Hepatocyte (in vitro differentiated cells): ENCODE data around the gene TXN2. TPM values are rescaled to one million over a fixed set of nuclear protein-coding genes. Genes with fewer than 3 reads are reported as not detected.

Source experiments
- DNase-seq: peaks from one replicate; pipeline ENCODE4 v3.0.0-alpha.2; 2016; ENCODE audit warnings: low spot score
- H2AFZ ChIP-seq: fragments of 200-600 bp; sonication (generic); 2 replicates; pipeline ENCODE4 v1.6.0; 2016; ENCODE audit warnings: antibody characterized with exemption, mild to moderate bottlenecking
- H3K27ac ChIP-seq: fragments of 200-600 bp; sonication (generic); 2 replicates; pipeline ENCODE4 v1.5.1; 2016; ENCODE audit warnings: mild to moderate bottlenecking
- H3K27me3 ChIP-seq: fragments of 200-600 bp; sonication (generic); 2 replicates; pipeline ENCODE4 v1.6.1; 2016
- H3K36me3 ChIP-seq: fragments of 200-600 bp; sonication (generic); replicated peaks from 2 replicates; pipeline ENCODE4 v1.5.1; 2016; ENCODE audit warnings: low read depth; ENCODE audit not compliant: insufficient read depth
- H3K4me1 ChIP-seq: fragments of 200-600 bp; sonication (generic); 2 replicates; pipeline ENCODE4 v1.5.1; 2016; ENCODE audit warnings: mild to moderate bottlenecking, moderate library complexity; ENCODE audit not compliant: insufficient read depth
- H3K4me2 ChIP-seq: fragments of 200-600 bp; sonication (generic); 2 replicates; pipeline ENCODE4 v1.6.0; 2016
- H3K4me3 ChIP-seq: fragments of 200-600 bp; sonication (generic); 2 replicates; pipeline ENCODE4 v1.5.1; 2016; ENCODE audit warnings: mild to moderate bottlenecking
- H3K79me2 ChIP-seq: fragments of 200-600 bp; sonication (generic); 2 replicates; pipeline ENCODE4 v1.6.0; 2017; ENCODE audit warnings: mild to moderate bottlenecking
- H3K9me2 ChIP-seq: fragments of 200-600 bp; sonication (generic); replicated peaks from 2 replicates; pipeline ENCODE4 v1.6.0; 2017; ENCODE audit warnings: mild to moderate bottlenecking; ENCODE audit not compliant: insufficient read depth
- H3K9me3 ChIP-seq: fragments of 200-600 bp; sonication (generic); 2 replicates; pipeline ENCODE4 v1.5.1; 2016; ENCODE audit warnings: low read depth, mild to moderate bottlenecking
- H4K20me1 ChIP-seq: fragments of 200-600 bp; sonication (generic); 2 replicates; pipeline ENCODE4 v1.6.0; 2016; ENCODE audit warnings: mild to moderate bottlenecking; ENCODE audit not compliant: insufficient read depth, poor library complexity, severe bottlenecking
- CTCF ChIP-seq: fragments of 200-600 bp; sonication (generic); IDR thresholded peaks from 2 replicates; pipeline ENCODE4 v1.5.1; 2016; ENCODE audit warnings: antibody characterized with exemption, mild to moderate bottlenecking; ENCODE audit not compliant: poor library complexity
- EZH2 ChIP-seq: fragments of 200-600 bp; sonication (generic); IDR thresholded peaks from 2 replicates; pipeline ENCODE4 v1.6.1; 2016; ENCODE audit warnings: antibody characterized with exemption, mild to moderate bottlenecking, borderline replicate concordance
- EZH2phosphoT487 ChIP-seq: fragments of 200-600 bp; sonication (generic); IDR thresholded peaks from one replicate; pipeline ENCODE4 v1.6.1; 2018; ENCODE audit warnings: antibody characterized with exemption, mild to moderate bottlenecking, low read depth, moderate library complexity; ENCODE audit not compliant: unreplicated experiment, severe bottlenecking
- WGBS: methylation state at CpG from one replicate; pipeline ENCODE4 v1.1.6; 2016; ENCODE audit warnings: low lambda C conversion rate; ENCODE audit errors: missing lambda C conversion rate; 5-methylcytosine and 5-hydroxymethylcytosine counted together
- polyA plus RNA-seq: library from polyadenylated mRNA; unstranded; fragments of >200 nt; fragmentation: Nextera tagmentation; extraction: Ambion mirVana; gene quantifications from 2 replicates; pipeline ENCODE4 v1.2.1, GENCODE V29; 2016
- total RNA-seq: library from RNA; depleted of rRNA; stranded (reverse); fragments of >200 nt; gene quantifications from 2 replicates; pipeline ENCODE4 v1.2.3, GENCODE V29; 2014

TXN2 gene
- total and polyA plus RNA-seq, 2 experiments from 2014 or later, result 42.6 to 129 TPM

- no peaks in the 10 kb centered on the region for H3K9me3 ChIP-seq
- no peak for DNase-seq
- no peaks in the 10 kb centered on the region for H3K27me3 ChIP-seq
- H3K4me2 ChIP-seq, result no peak overlapping the region
- peaks cover 20% of the 10 kb centered on the region for H3K4me1 ChIP-seq
- H2AFZ ChIP-seq, result no peak overlapping the region
- no peak overlapping the region for H3K4me3 ChIP-seq
- H3K27ac ChIP-seq, result peak overlapping the region; percentile 75
- H3K79me2 ChIP-seq, result no peaks in the 10 kb centered on the region
- H3K36me3 ChIP-seq, result no peaks in the 10 kb centered on the region
- no peaks in the 10 kb centered on the region for H4K20me1 ChIP-seq
- WGBS, result 92% methylated on average over 7 of the region's 7 CpGs
- TF ChIP-seq EZH2 (no peak), CTCF (no peak), EZH2phosphoT487 (no peak)
- H3K9me2 ChIP-seq, result no peaks in the 10 kb centered on the region
These were observed 15.2 kb downstream of the TXN2 start for GRCh38 chr22:36466258-36466657.

GRCh38 chr22:36465232-36466021 is 16.0 kb downstream of the TXN2 start:
- Histone ChIP-seq H3K27ac (peak overlapping the region; percentile 75), H3K27me3 (no peaks in the 10 kb centered on the region), H3K36me3 (no peaks in the 10 kb centered on the region), H3K4me3 (no peak overlapping the region), H3K79me2 (no peaks in the 10 kb centered on the region), H4K20me1 (no peaks in the 10 kb centered on the region), H2AFZ (no peak overlapping the region), H3K9me2 (no peaks in the 10 kb centered on the region), H3K4me1 (peaks cover 20% of the 10 kb centered on the region), H3K9me3 (no peaks in the 10 kb centered on the region), H3K4me2 (no peak overlapping the region)
- peak; percentile 67 for DNase-seq
- no peak for TF ChIP-seq EZH2
- no peak for TF ChIP-seq EZH2phosphoT487
- no peak for TF ChIP-seq CTCF
- WGBS, result 78% methylated on average over 25 of the region's 25 CpGs

DNA sequence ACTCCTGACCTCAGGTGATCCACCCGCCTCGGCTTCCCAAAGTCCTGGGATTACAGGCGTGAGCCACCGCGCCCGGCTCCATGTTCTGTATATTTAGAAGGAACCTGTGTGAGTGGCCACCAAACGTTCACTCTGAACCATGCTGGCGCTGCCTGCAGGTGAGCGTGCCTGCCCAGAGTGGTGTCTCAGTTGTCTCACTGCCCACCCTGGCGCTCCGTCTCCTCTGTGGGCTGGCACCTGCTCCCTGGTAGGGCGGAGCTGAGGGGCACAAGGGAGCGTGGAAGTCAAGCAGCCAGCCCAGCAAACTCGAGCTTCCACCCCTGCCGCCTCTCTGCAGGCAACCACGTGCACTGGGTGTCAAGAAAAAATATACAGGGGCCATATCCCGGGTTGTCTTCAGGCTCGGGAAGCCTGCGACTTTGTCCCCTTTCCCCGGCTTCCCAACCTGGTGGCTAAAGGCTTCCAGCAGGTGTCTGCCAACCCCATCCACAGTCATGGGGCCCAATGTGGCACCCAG is 16.7 kb downstream of the TXN2 start:
- no peak for DNase-seq
- TF ChIP-seq EZH2 (no peak), EZH2phosphoT487 (no peak), CTCF (no peak)
- WGBS, result 93% methylated on average over 20 of the region's 20 CpGs
- peaks cover 17% of the 10 kb centered on the region for H3K4me1 ChIP-seq
- H3K36me3 ChIP-seq, result no peaks in the 10 kb centered on the region
- H3K4me3 ChIP-seq, result no peak overlapping the region
- no peak overlapping the region for H3K4me2 ChIP-seq
- no peaks in the 10 kb centered on the region for H4K20me1 ChIP-seq
- H3K27ac ChIP-seq, result peak overlapping the region; percentile 51
- no peaks in the 10 kb centered on the region for H3K79me2 ChIP-seq
- H3K9me2 ChIP-seq, result no peaks in the 10 kb centered on the region
- no peaks in the 10 kb centered on the region for H3K27me3 ChIP-seq
- H2AFZ ChIP-seq, result no peak overlapping the region
- no peaks in the 10 kb centered on the region for H3K9me3 ChIP-seq
